GM13976 (cell line): Measurements from ENCODE around the gene NMRK2.

Experiments used
- DNase-seq: peaks from one replicate; pipeline ENCODE4 v3.0.0; 2012; ENCODE audit warnings: low spot score
- CTCF ChIP-seq: IDR thresholded peaks from 2 replicates; pipeline ENCODE4 v1.5.1; 2012; ENCODE audit warnings: borderline replicate concordance, mild to moderate bottlenecking; ENCODE audit not compliant: insufficient read depth; ENCODE audit errors: extremely low read depth, missing control alignments, control extremely low read depth
- in situ Hi-C: fragments of 300-500 bp; cut with MboI; formaldehyde crosslinking; loops from one replicate; pipeline ENCODE4 v1.12.0; 2022; ENCODE audit warnings: low sequenced_read_pairs, mixed read lengths, inconsistent platforms; ENCODE audit not compliant: unreplicated experiment

The NMRK2 gene

GRCh38 chr19:3968556-3969434, 35.9 kb downstream of the NMRK2 start:
- DNase-seq = no peak
- TF ChIP-seq CTCF = no peak

GRCh38 chr19:3969435-3970312, 36.8 kb downstream of the NMRK2 start:
- in situ Hi-C loops = no loop called here
- DNase-seq = no peak
- TF ChIP-seq CTCF = no peak

More at GRCh38 chr19:3968556-3969434, 35.9 kb downstream of the NMRK2 start:
- in situ Hi-C loops = no loop called here

GRCh38 chr19:3970313-3970807, 37.5 kb downstream of the NMRK2 start:
- TF ChIP-seq CTCF = no peak
- in situ Hi-C loops = no loop called here
- no peak for DNase-seq

GRCh38 chr19:3970808-3971598, 38.1 kb downstream of the NMRK2 start, which contains the start of gene DAPK3:
DAPK3 (minus strand) TSS chr19:3971099; CDS start chr19:3969735, 1,364 bp downstream.
- TF ChIP-seq CTCF = no peak
- peak; percentile 98 for DNase-seq
- in situ Hi-C loops = no loop called here

- no peak for TF ChIP-seq CTCF
- in situ Hi-C loops = no loop called here
- no peak for DNase-seq
Observed at GRCh38 chr19:3975144-3975543, 42.3 kb downstream of the NMRK2 start.

- DNase-seq = no peak
- TF ChIP-seq CTCF = no peak
- in situ Hi-C loops = no loop called here
Observed at GRCh38 chr19:3975637-3976087, 42.8 kb downstream of the NMRK2 start.
